H9 (cell line): ENCODE results near the gene TGFA. TPM values are rescaled to one million over a fixed set of nuclear protein-coding genes. Genes with fewer than 3 reads are reported as not detected.

Source experiments
- DNase-seq: peaks from one replicate; pipeline ENCODE4 v3.0.0-alpha.2; 2017
- H2AFZ ChIP-seq: one replicate; pipeline ENCODE4 v1.6.1; 2013; ENCODE audit warnings: mild to moderate bottlenecking, low read length, control low read depth, moderate library complexity
- H2AK5ac ChIP-seq: 2 replicates; pipeline ENCODE4 v1.6.1; 2013; ENCODE audit warnings: low read length, control low read depth, mixed read lengths; ENCODE audit not compliant: insufficient read length
- H2BK120ac ChIP-seq: one replicate; pipeline ENCODE4 v1.6.1; 2013; ENCODE audit warnings: low read depth, mild to moderate bottlenecking, low read length, control low read depth, inconsistent platforms; ENCODE audit not compliant: poor library complexity, severe bottlenecking
- H2BK12ac ChIP-seq: 2 replicates; pipeline ENCODE4 v1.6.1; 2013; ENCODE audit warnings: low read length, control low read depth, mixed read lengths, low read depth; ENCODE audit not compliant: insufficient read length
- H2BK15ac ChIP-seq: 2 replicates; pipeline ENCODE4 v1.6.1; 2013; ENCODE audit warnings: low read depth, low read length, control low read depth
- H2BK20ac ChIP-seq: one replicate; pipeline ENCODE4 v1.6.1; 2013; ENCODE audit warnings: low read depth, mild to moderate bottlenecking, low read length, control low read depth, inconsistent platforms; ENCODE audit not compliant: poor library complexity, severe bottlenecking
- H2BK5ac ChIP-seq: 2 replicates; pipeline ENCODE4 v1.6.1; 2013; ENCODE audit warnings: low read length, control low read depth, mixed read lengths; ENCODE audit not compliant: insufficient read length
- H3K14ac ChIP-seq: 2 replicates; pipeline ENCODE4 v1.6.1; 2013; ENCODE audit warnings: low read length, control low read depth; ENCODE audit not compliant: insufficient read depth
- H3K18ac ChIP-seq: 2 replicates; pipeline ENCODE4 v1.6.1; 2013; ENCODE audit warnings: low read depth, mild to moderate bottlenecking, mixed read lengths, low read length, control low read depth; ENCODE audit not compliant: insufficient read length
- H3K23ac ChIP-seq: 2 replicates; pipeline ENCODE4 v1.6.1; 2013; ENCODE audit warnings: low read length, control low read depth, mixed read lengths, low read depth; ENCODE audit not compliant: insufficient read length
- H3K23me2 ChIP-seq: 2 replicates; pipeline ENCODE4 v1.6.1; 2013; ENCODE audit warnings: low read depth, mild to moderate bottlenecking, mixed read lengths, low read length, control low read depth; ENCODE audit not compliant: insufficient read length, poor library complexity, severe bottlenecking
- H3K27ac ChIP-seq: 2 replicates; pipeline ENCODE4 v1.5.1; 2013; ENCODE audit warnings: low read length, control low read depth, mixed read lengths, low read depth; ENCODE audit not compliant: insufficient read length
- H3K27me3 ChIP-seq: 2 replicates; pipeline ENCODE4 v1.6.1; 2013; ENCODE audit warnings: low read length, control low read depth, inconsistent platforms; ENCODE audit not compliant: insufficient read depth
- H3K4ac ChIP-seq: 2 replicates; pipeline ENCODE4 v1.6.1; 2013; ENCODE audit warnings: low read depth, mild to moderate bottlenecking, control low read depth, inconsistent platforms, low read length, moderate library complexity
- H3K4me1 ChIP-seq: 2 replicates; pipeline ENCODE4 v1.6.1; 2013; ENCODE audit warnings: low read length, control low read depth, inconsistent platforms; ENCODE audit not compliant: insufficient read depth
- H3K4me2 ChIP-seq: 2 replicates; pipeline ENCODE4 v1.6.1; 2013; ENCODE audit warnings: low read length, control low read depth, mixed read lengths; ENCODE audit not compliant: insufficient read length, insufficient read depth
- H3K56ac ChIP-seq: 2 replicates; pipeline ENCODE4 v1.6.1; 2013; ENCODE audit warnings: low read depth, mild to moderate bottlenecking, mixed read lengths, low read length, control low read depth; ENCODE audit not compliant: insufficient read length
- H3K79me1 ChIP-seq: 2 replicates; pipeline ENCODE4 v1.6.1; 2013; ENCODE audit warnings: low read depth, mild to moderate bottlenecking, moderate library complexity, low read length, control low read depth, inconsistent platforms; ENCODE audit not compliant: insufficient read depth, poor library complexity, severe bottlenecking
- H3K79me2 ChIP-seq: 2 replicates; pipeline ENCODE4 v1.6.1; 2013; ENCODE audit warnings: low read length, control low read depth, inconsistent platforms; ENCODE audit not compliant: insufficient read depth
- H3K9ac ChIP-seq: 2 replicates; pipeline ENCODE4 v1.6.1; 2013; ENCODE audit warnings: low read length, control low read depth, mixed read lengths; ENCODE audit not compliant: insufficient read length; ENCODE audit errors: extremely low read depth
- H3K9me3 ChIP-seq: one replicate; pipeline ENCODE4 v1.6.1; 2013; ENCODE audit warnings: low read depth, low read length, inconsistent platforms; ENCODE audit not compliant: control insufficient read depth
- H3T11ph ChIP-seq: one replicate; pipeline ENCODE4 v1.6.1; 2013; ENCODE audit warnings: mild to moderate bottlenecking, low read length, control low read depth, inconsistent platforms
- H4K20me1 ChIP-seq: one replicate; pipeline ENCODE4 v1.6.1; 2013; ENCODE audit not compliant: control insufficient read depth, insufficient read length, insufficient read depth
- H4K5ac ChIP-seq: 2 replicates; pipeline ENCODE4 v1.6.1; 2013; ENCODE audit warnings: low read depth, mild to moderate bottlenecking, mixed read lengths, low read length, control low read depth; ENCODE audit not compliant: insufficient read length
- H4K8ac ChIP-seq: replicated peaks from 2 replicates; pipeline ENCODE4 v1.6.1; 2013; ENCODE audit warnings: low read length, control low read depth, mixed read lengths, low read depth; ENCODE audit not compliant: insufficient read length
- H4K91ac ChIP-seq: 2 replicates; pipeline ENCODE4 v1.6.1; 2013; ENCODE audit warnings: low read depth, mild to moderate bottlenecking, moderate library complexity, mixed read lengths, low read length, control low read depth; ENCODE audit not compliant: insufficient read length
- H3K27ac Mint-ChIP-seq, 3 experiments: 2 replicates in 2 of 3; 3 replicates in 1 of 3; pipeline ENCODE4 v1.8.0; 2020 to 2021; ENCODE audit warnings: mixed read lengths in 3 of 3, mild to moderate bottlenecking in 1 of 3, moderate library complexity in 1 of 3
- H3K27me3 Mint-ChIP-seq: 2 replicates; pipeline ENCODE4 v1.8.0; 2021; ENCODE audit warnings: low read depth, mild to moderate bottlenecking, moderate library complexity, mixed read lengths
- H3K36me3 Mint-ChIP-seq, 3 experiments: 2 replicates in 2 of 3; 3 replicates in 1 of 3; pipeline ENCODE4 v1.8.0; 2020 to 2021; ENCODE audit warnings: low read depth in 3 of 3, mixed read lengths in 3 of 3; ENCODE audit not compliant: insufficient read depth in 1 of 3
- H3K4me1 Mint-ChIP-seq, 2 experiments: 2 replicates each; pipeline ENCODE4 v1.8.0; 2020; ENCODE audit warnings: mixed read lengths in 2 of 2
- H3K4me3 Mint-ChIP-seq, 2 experiments: 2 replicates in 1 of 2; 3 replicates in 1 of 2; pipeline ENCODE4 v1.8.0; 2020 to 2021; ENCODE audit warnings: mild to moderate bottlenecking in 2 of 2, mixed read lengths in 2 of 2, moderate library complexity in 1 of 2
- H3K9me3 Mint-ChIP-seq, 2 experiments: 2 replicates in 1 of 2; 3 replicates in 1 of 2; pipeline ENCODE4 v1.8.0; 2020; ENCODE audit warnings: mild to moderate bottlenecking in 2 of 2, mixed read lengths in 2 of 2, moderate library complexity in 1 of 2
- CTCF ChIP-seq: fragments of 200-600 bp; sonication (generic); conservative IDR thresholded peaks from 3 replicates; pipeline ENCODE4 v1.8.0; 2021; ENCODE audit warnings: antibody characterized with exemption, mild to moderate bottlenecking
- WGBS: extraction: QIAGEN DNeasy Blood & Tissue Kit; methylation state at CpG from one replicate; pipeline ENCODE4 v1.1.7; 2013; ENCODE audit warnings: missing lambda C conversion rate, low lambda C conversion rate, mixed read lengths; ENCODE audit not compliant: insufficient read length; ENCODE audit errors: extremely low coverage; 5-methylcytosine and 5-hydroxymethylcytosine counted together
- total RNA-seq: library from RNA; stranded (reverse); gene quantifications from 2 replicates; pipeline ENCODE4 v1.2.1, GENCODE V29; 2021

TGFA gene
- total RNA-seq, 1 experiment from 2014 or later, result 3.3 TPM

GRCh38 chr2:70529610-70530009 lies 24.0 kb downstream of the TGFA start:
- no peak overlapping the region for H2BK120ac ChIP-seq
- no peak overlapping the region for H2BK20ac ChIP-seq
- H3K4ac ChIP-seq, result no peak overlapping the region
- peaks cover 1% of the 10 kb centered on the region; the same call in 1 of the 2 replicates for H3K27me3 Mint-ChIP-seq
- H3K4me1 ChIP-seq, result no peaks in the 10 kb centered on the region; the same call in 1 of the 2 replicates
- peaks cover 4 to 5% of the 10 kb centered on the region in 2 experiments; a peak in 3 of 4 replicates for H3K4me1 Mint-ChIP-seq
- H2BK5ac ChIP-seq, result no peak overlapping the region
- H2BK15ac ChIP-seq, result no peak overlapping the region
- no peaks in the 10 kb centered on the region for H3K9me3 ChIP-seq
- H3K23ac ChIP-seq, result no peak overlapping the region
- no peak overlapping the region for H3K27ac ChIP-seq
- no peak overlapping the region for H3K4me2 ChIP-seq
- H3K36me3 Mint-ChIP-seq, result no peaks in the 10 kb centered on the region
- no peak overlapping the region for H3K27ac Mint-ChIP-seq
- no peaks in the 10 kb centered on the region for H4K20me1 ChIP-seq
- H2BK12ac ChIP-seq, result no peak overlapping the region
- WGBS, result no CpG with 5 or more reads among the region's 2 CpGs
- no peak overlapping the region for H2AK5ac ChIP-seq
- no peak overlapping the region for H4K5ac ChIP-seq
- TF ChIP-seq CTCF, result no peak
- H3K27me3 ChIP-seq, result no peaks in the 10 kb centered on the region
- H3K18ac ChIP-seq, result no peak overlapping the region
- no peak overlapping the region for H2AFZ ChIP-seq
- H3K23me2 ChIP-seq, result no peaks in the 10 kb centered on the region
- no peaks in the 10 kb centered on the region; a peak in 1 of 5 replicates for H3K9me3 Mint-ChIP-seq
- no peak overlapping the region for H4K8ac ChIP-seq
- H4K91ac ChIP-seq, result no peak overlapping the region
- H3K4me3 Mint-ChIP-seq, result no peak overlapping the region
- H3K56ac ChIP-seq, result no peak overlapping the region
- H3K14ac ChIP-seq, result no peak overlapping the region
- H3K79me2 ChIP-seq, result 0 out of 2 replicates have a peak, but pooled peaks cover 2% of the 10 kb centered on the region
- DNase-seq, result no peak
- H3K9ac ChIP-seq, result no peak overlapping the region
- H3T11ph ChIP-seq, result no peak overlapping the region
- H3K79me1 ChIP-seq, result no peaks in the 10 kb centered on the region
